Measurements from ENCODE around the gene RASAL2. TPM values are rescaled to one million over a fixed set of nuclear protein-coding genes. Genes with fewer than 3 reads are reported as not detected.

Gene RASAL2
- total RNA-seq, 1 donor from 2014 or later = 7.7 TPM

DNA sequence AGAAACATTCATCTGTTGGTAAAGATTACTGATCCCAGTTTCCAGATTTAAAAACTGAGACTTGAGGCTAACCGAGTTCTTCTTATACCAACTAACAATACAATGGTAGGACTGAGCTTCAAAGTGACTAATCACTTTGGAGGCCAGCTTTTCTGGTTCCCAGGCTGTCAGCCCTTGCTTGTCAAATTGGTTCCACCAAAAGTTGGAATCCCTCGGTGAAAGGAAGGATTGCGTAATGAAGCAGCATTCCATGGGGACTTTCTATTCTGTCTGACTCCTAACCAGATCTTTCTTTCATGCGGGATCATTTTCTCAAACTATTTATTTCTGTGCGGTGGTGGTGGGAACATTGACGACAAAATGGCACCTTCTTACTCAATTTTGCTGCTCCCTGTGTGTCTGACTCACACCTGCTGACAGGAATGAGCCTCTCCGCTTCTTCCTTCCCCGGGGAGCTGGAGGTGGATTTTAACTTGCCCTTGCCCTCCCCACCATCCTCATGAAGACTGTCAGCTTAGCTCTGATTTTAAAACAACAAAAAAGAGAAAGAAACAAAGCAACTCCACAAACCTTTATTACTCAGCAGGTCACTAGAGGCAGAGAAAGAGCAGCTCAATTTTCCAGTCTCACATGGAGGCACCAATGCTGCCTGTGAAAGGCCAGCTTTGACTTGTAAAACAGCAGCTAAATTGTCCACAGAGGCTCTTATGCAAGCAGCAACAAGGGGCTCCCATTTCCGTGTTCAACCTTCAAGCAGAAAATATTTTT, 32.9 kb upstream of the RASAL2 start:
- TF ChIP-seq, protein P1, sequence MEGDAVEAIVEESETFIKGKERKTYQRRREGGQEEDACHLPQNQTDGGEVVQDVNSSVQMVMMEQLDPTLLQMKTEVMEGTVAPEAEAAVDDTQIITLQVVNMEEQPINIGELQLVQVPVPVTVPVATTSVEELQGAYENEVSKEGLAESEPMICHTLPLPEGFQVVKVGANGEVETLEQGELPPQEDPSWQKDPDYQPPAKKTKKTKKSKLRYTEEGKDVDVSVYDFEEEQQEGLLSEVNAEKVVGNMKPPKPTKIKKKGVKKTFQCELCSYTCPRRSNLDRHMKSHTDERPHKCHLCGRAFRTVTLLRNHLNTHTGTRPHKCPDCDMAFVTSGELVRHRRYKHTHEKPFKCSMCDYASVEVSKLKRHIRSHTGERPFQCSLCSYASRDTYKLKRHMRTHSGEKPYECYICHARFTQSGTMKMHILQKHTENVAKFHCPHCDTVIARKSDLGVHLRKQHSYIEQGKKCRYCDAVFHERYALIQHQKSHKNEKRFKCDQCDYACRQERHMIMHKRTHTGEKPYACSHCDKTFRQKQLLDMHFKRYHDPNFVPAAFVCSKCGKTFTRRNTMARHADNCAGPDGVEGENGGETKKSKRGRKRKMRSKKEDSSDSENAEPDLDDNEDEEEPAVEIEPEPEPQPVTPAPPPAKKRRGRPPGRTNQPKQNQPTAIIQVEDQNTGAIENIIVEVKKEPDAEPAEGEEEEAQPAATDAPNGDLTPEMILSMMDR (conservative IDR thresholded peaks at IDR 0.05; ENCODE audit: low read depth, low read length) = no peak
- peak; percentile 67 for DNase-seq (ENCODE audit: low read depth)
- H3K4me3 ChIP-seq (ENCODE audit: low read depth, low read length) = no peak overlapping the region

DNA sequence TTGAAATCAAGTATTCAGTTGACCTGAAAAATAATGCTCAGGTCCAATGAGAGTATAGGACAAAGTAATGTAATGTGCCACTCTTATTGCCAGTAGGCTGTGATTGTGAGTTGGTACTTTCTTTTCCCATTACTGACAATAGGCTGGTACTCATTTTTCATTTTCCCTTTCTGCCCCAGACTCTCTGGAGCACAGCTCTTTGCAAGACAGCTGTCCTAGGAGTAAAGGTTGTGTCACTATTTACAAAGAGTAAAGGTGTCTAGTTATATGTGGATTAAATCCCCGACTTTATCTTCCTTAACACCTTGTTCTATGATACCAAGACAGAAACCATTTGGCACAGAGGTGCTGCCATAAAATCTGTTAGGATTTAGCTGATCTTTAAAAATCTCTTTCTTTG, 32.3 kb upstream of the RASAL2 start:
- TF ChIP-seq, protein P1 (conservative IDR thresholded peaks at IDR 0.05; ENCODE audit: low read depth, low read length) = no peak
- no peak overlapping the region for H3K4me3 ChIP-seq (ENCODE audit: low read depth, low read length)
- no peak for DNase-seq (ENCODE audit: low read depth)

DNA sequence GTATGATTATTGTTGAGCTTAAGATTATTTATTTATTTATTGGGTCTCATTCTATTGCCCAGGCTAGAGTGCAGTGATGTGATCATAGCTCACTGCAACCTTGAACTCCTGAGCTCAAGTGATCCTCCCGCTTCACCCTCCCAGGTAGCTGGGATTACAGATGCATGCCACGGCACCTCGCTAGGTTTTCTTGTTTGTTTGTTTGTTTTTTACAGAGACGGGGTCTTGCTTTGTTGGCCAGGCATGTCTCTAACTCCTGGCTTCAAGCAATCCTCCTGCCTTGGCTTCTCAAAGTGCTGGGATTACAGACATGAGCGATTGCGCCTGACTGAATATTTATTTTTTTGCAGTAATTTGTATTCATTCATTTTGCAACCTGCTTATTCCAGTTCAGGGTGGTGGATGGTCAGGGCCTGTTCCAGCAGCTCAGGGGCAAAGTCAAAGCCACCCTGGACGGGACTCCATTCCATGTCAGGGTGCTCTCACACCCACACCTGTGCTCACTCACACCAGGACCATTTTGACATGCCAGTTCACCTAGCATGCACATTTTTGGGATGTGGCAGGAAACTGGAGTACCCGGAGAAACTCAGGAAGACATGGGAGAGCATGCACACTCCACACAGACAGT, 29.6 kb upstream of the RASAL2 start:
- DNase-seq (ENCODE audit: low read depth) = no peak
- TF ChIP-seq, protein P1 (conservative IDR thresholded peaks at IDR 0.05; ENCODE audit: low read depth, low read length) = no peak
- no peak overlapping the region for H3K4me3 ChIP-seq (ENCODE audit: low read depth, low read length)

DNA sequence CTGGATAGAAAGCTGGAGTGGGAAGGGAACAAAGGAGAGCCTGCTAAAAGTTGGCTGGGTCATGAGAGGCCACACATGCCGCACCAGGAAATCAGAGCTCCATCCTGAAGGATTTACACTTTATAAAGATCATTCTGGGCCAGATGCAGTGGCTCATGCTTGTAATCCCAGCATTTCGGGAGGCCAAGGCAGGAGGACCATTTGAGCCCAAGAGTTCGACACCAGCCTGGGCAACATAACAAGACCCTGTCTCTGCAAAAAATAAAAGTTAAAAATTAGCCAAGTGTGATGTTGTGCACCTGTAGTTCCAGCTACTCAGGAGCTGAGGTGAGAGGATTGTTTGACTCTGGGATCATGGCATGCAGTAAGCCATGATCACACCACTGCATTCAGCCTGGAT, 28.7 kb upstream of the RASAL2 start:
- TF ChIP-seq, protein P1 (conservative IDR thresholded peaks at IDR 0.05; ENCODE audit: low read depth, low read length) = no peak
- H3K4me3 ChIP-seq (ENCODE audit: low read depth, low read length) = no peak overlapping the region
- no peak for DNase-seq (ENCODE audit: low read depth)

DNA sequence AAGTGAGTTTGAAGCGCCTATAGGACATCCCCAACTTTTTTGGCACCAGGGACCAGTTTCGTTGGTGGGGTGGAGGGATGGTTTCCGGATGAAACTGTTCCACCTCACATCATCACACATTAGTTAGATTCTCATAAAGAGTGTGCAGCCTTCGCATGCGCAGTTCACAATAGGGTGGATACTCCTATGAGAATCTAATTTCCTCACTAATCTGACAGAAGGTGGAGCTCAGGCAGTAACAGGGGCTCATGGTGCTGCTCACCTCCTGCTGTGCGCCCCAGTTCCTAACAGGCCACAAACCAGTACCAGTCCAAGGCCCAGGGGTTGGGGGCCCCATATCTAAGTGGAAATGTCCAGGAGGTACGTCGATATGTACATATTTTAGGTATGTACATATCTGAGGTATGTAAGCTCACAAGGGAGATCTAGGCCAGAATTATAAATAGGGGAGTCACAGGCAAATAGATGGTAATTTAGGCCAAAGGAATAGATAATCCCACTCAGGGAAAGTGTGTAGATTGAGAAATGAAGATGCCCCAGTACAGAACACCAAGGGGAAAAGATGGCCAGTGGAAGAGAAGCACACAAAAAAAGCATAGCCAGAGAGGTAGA, 27.5 kb upstream of the RASAL2 start:
- no peak for DNase-seq (ENCODE audit: low read depth)
- TF ChIP-seq, protein P1 (conservative IDR thresholded peaks at IDR 0.05; ENCODE audit: low read depth, low read length) = no peak
- H3K4me3 ChIP-seq (ENCODE audit: low read depth, low read length) = no peak overlapping the region

DNA sequence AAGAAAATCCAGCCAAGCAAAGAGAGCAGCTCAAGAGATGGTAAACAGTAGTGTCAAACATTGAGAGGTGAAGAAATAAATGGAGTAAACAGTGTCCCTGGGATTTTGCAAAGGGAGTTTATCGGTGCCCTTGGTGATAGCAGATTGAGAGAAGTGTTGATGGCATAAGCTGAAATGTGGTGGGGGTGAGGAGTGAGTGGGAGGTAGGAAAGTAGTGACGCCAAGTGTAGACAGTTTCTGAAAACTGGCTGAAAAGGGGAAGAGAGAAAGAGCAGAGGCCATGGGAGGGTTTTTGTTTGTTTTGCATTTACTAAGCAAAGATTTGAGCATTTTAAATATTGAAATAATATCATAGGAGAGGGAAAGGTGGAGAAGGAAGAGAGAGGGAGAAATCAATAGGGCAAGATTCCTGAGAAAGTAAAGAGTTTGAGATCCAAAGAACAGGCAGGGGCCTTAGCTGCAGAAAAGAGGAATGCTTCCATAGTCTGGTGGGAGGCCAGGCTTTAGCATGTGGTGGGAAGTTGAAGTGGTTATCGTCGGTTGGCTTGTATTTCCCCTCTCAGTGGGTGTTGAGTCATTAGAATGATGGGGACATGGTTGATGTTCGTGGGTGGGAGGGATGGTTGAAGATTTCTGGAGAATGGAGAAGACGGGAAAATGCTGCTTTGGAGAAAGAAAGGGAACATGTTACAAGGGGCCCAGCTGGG, 26.8 kb upstream of the RASAL2 start:
- TF ChIP-seq, protein P1 (conservative IDR thresholded peaks at IDR 0.05; ENCODE audit: low read depth, low read length) = no peak
- H3K4me3 ChIP-seq (ENCODE audit: low read depth, low read length) = no peak overlapping the region
- no peak for DNase-seq (ENCODE audit: low read depth)

All from epithelial cell of proximal tubule (primary cell).